Tibial nerve (tissue), 3 donors: ENCODE results near the gene DPP10.

ENCODE experiments used
- CTCF ChIP-seq, 5 experiments: fragments of 200-600 bp in 3 of 5; fragments of 450-650 bp in 2 of 5; sonication (generic) in 3 of 5; IDR thresholded peaks; one replicate each; pipeline ENCODE4 v1.5.1; 2016 to 2019; ENCODE audit warnings: antibody characterized with exemption in 5 of 5, mild to moderate bottlenecking in 3 of 5, moderate library complexity in 2 of 5
- POLR2A ChIP-seq, 2 donors: fragments of 450-650 bp; IDR thresholded peaks; one replicate each; pipeline ENCODE4 v1.6.1; 2017; ENCODE audit warnings: antibody characterized with exemption in 2 of 2, mild to moderate bottlenecking in 2 of 2, moderate library complexity in 2 of 2

- TF ChIP-seq CTCF (IDR thresholded peaks at IDR 0.05) (no peak), POLR2A (IDR thresholded peaks at IDR 0.05) (no peak)
Measured at GRCh38 chr2:115606350-115606749, 1163.9 kb downstream of the DPP10 start.
